WTC11 (cell line): ENCODE measurements around the gene EFHD1. TPM values are rescaled to one million over a fixed set of nuclear protein-coding genes. Genes with fewer than 3 reads are reported as not detected.

ENCODE experiments used
- ATF3 ChIP-seq: sonication (generic); formaldehyde crosslinking; conservative IDR thresholded peaks from 2 replicates; pipeline ENCODE4 v1.8.1; 2022; ENCODE audit warnings: mild to moderate bottlenecking, missing genetic modification reagents
- CREM ChIP-seq: sonication (generic); formaldehyde crosslinking; IDR thresholded peaks from 2 replicates; pipeline ENCODE4 v1.8.1; 2022; ENCODE audit warnings: mild to moderate bottlenecking, missing genetic modification reagents, moderate library complexity
- ERG ChIP-seq: fragments of 250-450 bp; sonication (Bioruptor Pico); IDR thresholded peaks from 2 replicates; pipeline ENCODE4 v1.8.0; 2021; ENCODE audit warnings: mild to moderate bottlenecking
- FOXP4 ChIP-seq: sonication (generic); formaldehyde crosslinking; IDR thresholded peaks from 2 replicates; pipeline ENCODE4 v1.8.0; 2022; ENCODE audit warnings: mild to moderate bottlenecking, missing genetic modification reagents
- GABPB1 ChIP-seq: sonication (generic); formaldehyde crosslinking; IDR thresholded peaks from 2 replicates; pipeline ENCODE4 v1.8.1; 2023; ENCODE audit warnings: mild to moderate bottlenecking, missing genetic modification reagents
- HMGXB4 ChIP-seq: sonication (generic); formaldehyde crosslinking; IDR thresholded peaks from 2 replicates; pipeline ENCODE4 v1.8.1; 2023; ENCODE audit warnings: mild to moderate bottlenecking, moderate library complexity, missing genetic modification reagents
- MAX ChIP-seq: sonication (generic); formaldehyde crosslinking; IDR thresholded peaks from 2 replicates; pipeline ENCODE4 v1.8.0; 2022; ENCODE audit warnings: mild to moderate bottlenecking, missing genetic modification reagents
- NFATC4 ChIP-seq: fragments of 250-450 bp; sonication (Bioruptor Pico); IDR thresholded peaks from 2 replicates; pipeline ENCODE4 v1.9.0; 2021; ENCODE audit warnings: mild to moderate bottlenecking
- OVOL2 ChIP-seq: fragments of 250-450 bp; sonication (Bioruptor Pico); IDR thresholded peaks from 2 replicates; pipeline ENCODE4 v1.9.0; 2021; ENCODE audit warnings: mild to moderate bottlenecking, borderline replicate concordance
- SMAD3 ChIP-seq: sonication (generic); formaldehyde crosslinking; IDR thresholded peaks from 2 replicates; pipeline ENCODE4 v1.8.0; 2022; ENCODE audit warnings: missing genetic modification reagents, mild to moderate bottlenecking, borderline replicate concordance
- TEAD1 ChIP-seq: sonication (generic); formaldehyde crosslinking; IDR thresholded peaks from 2 replicates; pipeline ENCODE4 v1.8.0; 2022; ENCODE audit warnings: mild to moderate bottlenecking, missing genetic modification reagents
- TEAD4 ChIP-seq: sonication (generic); formaldehyde crosslinking; IDR thresholded peaks from 2 replicates; pipeline ENCODE4 v1.8.0; 2022; ENCODE audit warnings: mild to moderate bottlenecking, missing genetic modification reagents
- USF1 ChIP-seq: sonication (generic); formaldehyde crosslinking; IDR thresholded peaks from 2 replicates; pipeline ENCODE4 v1.8.0; 2022; ENCODE audit warnings: mild to moderate bottlenecking, missing genetic modification reagents
- USF2 ChIP-seq: sonication (generic); formaldehyde crosslinking; IDR thresholded peaks from 2 replicates; pipeline ENCODE4 v1.8.1; 2023; ENCODE audit warnings: mild to moderate bottlenecking, missing genetic modification reagents, moderate library complexity
- ZBTB43 ChIP-seq: sonication (generic); formaldehyde crosslinking; IDR thresholded peaks from 2 replicates; pipeline ENCODE4 v1.8.1; 2023; ENCODE audit warnings: mild to moderate bottlenecking, missing genetic modification reagents
- ZNF219 ChIP-seq: sonication (generic); formaldehyde crosslinking; IDR thresholded peaks from 2 replicates; pipeline ENCODE4 v1.8.0; 2023; ENCODE audit warnings: missing genetic modification reagents, mild to moderate bottlenecking, borderline replicate concordance
- ZNF416 ChIP-seq: fragments of 250-450 bp; sonication (Bioruptor Pico); IDR thresholded peaks from 2 replicates; pipeline ENCODE4 v1.9.0; 2021; ENCODE audit warnings: mild to moderate bottlenecking, inconsistent platforms
- ZNF423 ChIP-seq: fragments of 250-450 bp; sonication (Bioruptor Pico); IDR thresholded peaks from 2 replicates; pipeline ENCODE4 v2.1.2; 2022; ENCODE audit warnings: mild to moderate bottlenecking, moderate library complexity
- ZNF425 ChIP-seq: fragments of 250-450 bp; sonication (Bioruptor Pico); conservative IDR thresholded peaks from 2 replicates; pipeline ENCODE4 v1.9.0; 2021; ENCODE audit warnings: mild to moderate bottlenecking
- ZNF532 ChIP-seq: fragments of 250-450 bp; sonication (Bioruptor Pico); IDR thresholded peaks from 2 replicates; pipeline ENCODE4 v1.9.0; 2021; ENCODE audit warnings: mild to moderate bottlenecking, borderline replicate concordance
- ZSCAN18 ChIP-seq: fragments of 250-450 bp; sonication (Bioruptor Pico); IDR thresholded peaks from 2 replicates; pipeline ENCODE4 v2.1.2; 2022; ENCODE audit warnings: mild to moderate bottlenecking, moderate library complexity
- total RNA-seq: library from RNA; stranded (reverse); gene quantifications from 3 replicates; pipeline ENCODE4 v1.2.3, GENCODE V29; 2021

Gene EFHD1
- total RNA-seq, 1 experiment from 2014 or later, result 6.1 TPM

GRCh38 chr2:232697059-232697806 lies 63.8 kb downstream of the EFHD1 start, which contains the start of gene GIGYF2 (continued):
- TF ChIP-seq CREM (CRISPR knock-in tag), result no peak; the same call in 1 of the 2 replicates
- TF ChIP-seq ZBTB43 (CRISPR knock-in tag), result no peak
- TF ChIP-seq ZNF416, result no peak
- TF ChIP-seq USF2 (CRISPR knock-in tag), result peak; percentile 97
- peak; percentile 59; the same call in 1 of the 2 replicates for TF ChIP-seq FOXP4 (CRISPR knock-in tag)
- TF ChIP-seq NFATC4 (CRISPR knock-in tag), result no peak
- no peak for TF ChIP-seq ATF3 (CRISPR knock-in tag)
- TF ChIP-seq MAX (CRISPR knock-in tag), result no peak; the same call in 1 of the 2 replicates
- no peak for TF ChIP-seq TEAD4 (CRISPR knock-in tag)
- no peak for TF ChIP-seq ERG (CRISPR knock-in tag)
- peak; percentile 45 for TF ChIP-seq GABPB1
- peak; percentile 90 for TF ChIP-seq HMGXB4 (CRISPR knock-in tag)
- no peak for TF ChIP-seq ZNF423 (CRISPR knock-in tag)
- no peak for TF ChIP-seq TEAD1 (CRISPR knock-in tag)
- TF ChIP-seq ZNF425 (CRISPR knock-in tag), result no peak
- TF ChIP-seq ZSCAN18, result no peak
- no peak for TF ChIP-seq ZNF219 (CRISPR knock-in tag)
- no peak for TF ChIP-seq ZNF532 (CRISPR knock-in tag)
- TF ChIP-seq USF1 (CRISPR knock-in tag), result peak; percentile 90
- TF ChIP-seq OVOL2 (CRISPR knock-in tag), result no peak
- TF ChIP-seq SMAD3, result no peak
